Activated CD4-positive, alpha-beta T cell treated with anti-CD3 and anti-CD28 coated beads, Interleukin-2, amount 50 U/mL, for 48 hours (primary cell): ENCODE measurements around the gene ATP10A.

Source experiments
- DNase-seq, 2 experiments: peaks; one replicate each; pipeline ENCODE4 v3.0.0-alpha.2; 2020

Gene ATP10A

DNA sequence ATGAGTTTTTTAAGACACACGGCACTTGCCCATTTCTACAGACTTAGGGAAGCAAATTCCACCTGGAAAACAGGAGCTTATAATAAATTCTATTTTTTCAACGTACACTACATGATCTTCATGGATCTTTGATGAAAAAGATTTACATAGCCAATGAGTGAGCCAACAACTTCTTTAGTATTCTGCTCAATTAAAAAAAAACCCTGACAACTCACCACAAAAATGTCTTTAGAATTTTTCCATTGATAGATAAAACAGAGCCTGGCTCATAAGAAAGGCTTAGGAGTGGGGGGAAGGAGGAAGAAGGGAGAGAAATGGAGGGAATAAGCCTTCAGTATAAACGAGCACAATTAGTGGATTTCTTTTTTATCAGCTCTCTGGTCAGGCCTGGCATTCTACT lies 126.7 kb downstream of the ATP10A start:
- no peak for DNase-seq

DNA sequence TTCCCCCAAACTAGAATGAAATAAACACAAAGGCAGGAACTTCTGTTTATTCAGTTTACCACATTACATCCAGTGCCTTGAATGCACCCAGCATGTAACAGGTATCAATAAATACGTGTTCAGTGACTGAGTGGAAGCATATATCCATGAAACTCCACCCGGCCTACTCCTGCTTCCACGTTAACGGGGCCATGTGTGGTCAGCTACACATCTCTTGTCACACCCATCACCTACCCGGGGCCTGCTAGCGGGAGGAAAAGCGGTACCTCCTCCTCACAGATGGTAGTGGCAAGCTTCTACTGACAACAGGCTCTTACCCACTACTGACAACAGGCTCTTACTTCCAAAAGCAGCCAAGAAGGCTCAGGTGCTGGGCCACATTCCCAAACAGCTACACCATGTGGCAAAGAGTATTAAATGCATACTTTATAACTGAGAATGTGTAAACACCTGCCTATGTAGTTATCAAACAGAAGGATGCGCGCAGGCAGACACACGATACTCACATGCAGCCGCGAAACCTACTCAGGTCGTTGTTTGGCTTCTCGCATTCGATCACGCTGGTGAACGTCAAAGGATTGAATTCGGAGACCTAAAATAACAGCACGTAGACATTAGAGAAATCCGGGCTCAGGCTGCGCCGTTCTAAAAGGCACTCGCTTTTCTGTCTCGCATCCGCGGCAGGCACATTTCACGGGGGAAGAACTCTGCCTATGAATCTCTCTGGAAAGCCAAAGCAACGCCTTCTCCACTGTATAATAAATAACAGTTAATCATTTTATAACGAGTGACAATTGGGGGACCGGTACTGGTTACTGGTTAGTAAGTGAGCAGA lies 127.4 kb downstream of the ATP10A start:
- no peak for DNase-seq

DNA sequence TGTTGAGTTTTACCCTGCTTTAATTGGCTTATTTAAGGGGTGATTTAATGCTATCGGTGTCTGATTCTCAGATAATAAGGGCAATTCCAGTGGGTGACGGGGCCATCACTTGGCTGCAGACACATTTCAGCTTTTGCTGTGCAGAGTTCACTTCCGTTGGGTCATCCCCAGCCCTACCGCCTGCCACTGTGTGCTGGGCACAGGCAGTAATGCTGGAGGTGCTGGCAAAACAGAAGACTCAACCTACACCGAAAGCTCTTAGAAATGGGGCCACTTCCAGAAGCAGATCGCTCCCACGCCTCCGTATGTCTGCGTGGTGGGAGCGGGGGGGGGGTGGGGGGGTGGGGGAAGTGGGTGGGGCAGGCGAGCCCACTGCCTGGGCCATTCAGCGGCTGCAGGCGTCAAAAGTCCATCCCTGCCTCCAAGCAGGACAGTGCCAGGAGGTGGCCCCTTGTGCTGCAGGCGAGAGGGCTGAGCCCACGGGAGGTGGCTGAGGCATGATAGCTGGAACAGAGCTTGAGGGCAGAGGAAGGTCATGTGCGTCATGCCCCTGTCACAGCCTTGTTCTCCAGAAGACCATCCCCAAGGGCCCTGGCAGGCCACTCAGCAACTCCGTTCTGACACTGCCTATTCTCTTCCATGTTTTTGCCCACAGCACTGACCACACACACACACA lies 128.3 kb downstream of the ATP10A start:
- DNase-seq, result no peak

DNA sequence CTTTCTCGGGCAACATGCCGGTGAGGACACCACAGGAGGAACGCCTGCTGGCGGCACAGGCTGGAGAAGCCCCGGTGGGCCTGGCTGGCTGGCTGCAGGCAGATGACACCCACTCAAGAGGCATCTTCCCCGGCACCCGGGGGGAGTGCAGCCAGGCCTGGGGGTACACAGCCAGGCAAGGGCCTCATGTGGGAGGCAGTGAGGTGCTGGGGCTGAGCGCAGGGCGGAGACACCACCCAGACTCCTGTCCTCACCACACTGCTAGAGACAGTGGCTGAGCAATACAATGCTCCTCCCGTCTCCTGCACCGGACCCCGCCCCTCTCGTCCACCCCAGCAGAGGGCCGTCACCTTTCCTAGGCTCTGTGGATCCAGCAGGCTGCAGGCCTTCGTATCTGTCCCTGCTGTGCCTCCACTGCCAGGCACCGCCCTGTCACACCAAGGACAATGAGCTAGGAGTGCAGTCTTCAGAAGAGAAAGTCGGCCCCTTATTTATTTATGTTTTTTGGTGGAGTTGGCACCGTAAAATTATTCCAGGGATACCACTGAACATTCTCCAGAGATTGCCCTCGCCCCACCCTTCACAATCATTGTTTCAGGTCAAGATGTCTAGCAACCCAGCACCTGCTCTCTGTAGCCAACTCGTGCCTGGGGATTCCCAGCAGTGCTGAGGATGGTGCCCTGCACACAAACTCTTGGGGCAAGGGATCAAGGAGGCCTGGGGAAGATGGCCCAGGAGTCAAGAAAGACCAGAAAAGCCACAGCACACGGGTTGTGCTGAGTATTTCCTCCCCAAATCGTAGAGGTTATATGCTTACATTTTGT lies 129.1 kb downstream of the ATP10A start:
- no peak for DNase-seq

DNA sequence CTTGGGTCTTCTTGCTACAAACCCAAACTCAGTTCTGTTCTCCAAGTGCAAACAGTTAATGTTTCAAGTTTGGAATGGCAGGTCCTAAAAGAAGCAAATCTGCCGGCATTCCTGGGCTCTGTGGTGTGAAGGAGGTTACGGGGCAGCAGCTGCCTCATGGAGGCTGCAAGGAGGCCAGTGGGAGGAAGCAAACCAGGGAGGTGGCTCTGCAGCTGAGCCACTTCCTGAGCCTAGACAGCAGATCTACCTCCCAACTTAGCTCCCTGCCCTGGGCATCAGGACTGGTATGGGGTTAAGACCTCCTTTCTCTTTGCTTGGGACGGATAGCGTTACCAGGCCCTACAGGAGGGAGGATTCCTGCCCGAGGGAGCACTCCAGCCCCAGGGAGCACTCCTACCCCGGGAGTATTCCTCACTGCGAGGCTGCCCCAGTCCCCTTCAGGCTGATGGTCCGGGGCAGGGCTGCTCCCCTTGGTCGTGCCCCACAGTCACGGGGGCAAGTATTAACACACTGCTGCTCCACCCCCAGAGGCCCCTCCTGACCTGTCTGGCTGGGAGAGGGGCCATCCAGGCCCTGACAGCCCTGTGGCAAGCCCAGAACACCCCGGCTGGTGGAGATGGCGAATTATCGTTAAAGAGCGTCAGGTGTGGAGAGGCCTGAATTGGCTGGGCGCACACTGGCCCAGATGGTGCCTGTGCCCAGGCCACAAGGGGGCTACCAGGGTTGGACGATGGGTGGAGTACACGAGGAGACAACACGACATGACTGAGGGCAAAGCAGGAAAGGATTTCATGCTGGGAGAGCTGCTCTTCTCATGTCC lies 129.9 kb downstream of the ATP10A start:
- no peak for DNase-seq

DNA sequence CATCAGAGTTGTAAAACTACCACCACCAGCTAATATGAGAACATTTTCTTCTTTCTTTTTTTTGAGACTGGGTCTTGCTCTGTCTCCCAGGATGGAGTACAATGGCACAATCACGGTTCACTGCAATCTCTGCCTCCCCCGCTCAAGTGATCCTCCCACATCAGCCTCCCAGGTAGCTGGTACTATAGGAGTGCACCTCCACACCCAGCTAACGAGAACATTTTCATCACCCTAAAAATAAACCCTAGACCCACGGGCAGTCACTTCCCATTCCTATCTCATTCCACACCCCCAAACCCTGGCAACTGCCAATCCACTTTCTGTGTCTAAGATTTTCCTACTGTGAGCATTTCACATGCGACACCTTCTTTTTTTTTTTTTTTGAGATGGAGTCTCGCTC lies 130.9 kb downstream of the ATP10A start:
- no peak for DNase-seq

DNA sequence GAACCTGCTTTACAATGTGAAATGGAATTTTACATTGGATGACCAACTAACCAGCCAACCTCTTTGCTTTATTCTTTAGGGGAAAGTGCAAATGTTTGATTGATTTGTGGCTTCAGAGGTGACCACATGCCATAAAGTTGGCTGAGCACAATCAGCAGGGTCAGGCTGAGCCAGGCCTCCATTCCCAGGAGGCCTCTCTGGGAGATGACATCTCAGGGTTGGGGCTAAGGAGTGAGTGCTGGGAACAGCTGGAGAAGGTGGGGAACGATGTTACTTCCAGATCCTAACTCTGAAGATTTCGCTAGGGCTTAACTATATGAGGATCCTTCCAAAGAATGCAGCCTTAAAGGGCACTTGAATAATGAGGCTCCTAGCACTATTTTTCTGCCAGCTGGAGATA lies 131.7 kb downstream of the ATP10A start:
- no peak for DNase-seq

DNA sequence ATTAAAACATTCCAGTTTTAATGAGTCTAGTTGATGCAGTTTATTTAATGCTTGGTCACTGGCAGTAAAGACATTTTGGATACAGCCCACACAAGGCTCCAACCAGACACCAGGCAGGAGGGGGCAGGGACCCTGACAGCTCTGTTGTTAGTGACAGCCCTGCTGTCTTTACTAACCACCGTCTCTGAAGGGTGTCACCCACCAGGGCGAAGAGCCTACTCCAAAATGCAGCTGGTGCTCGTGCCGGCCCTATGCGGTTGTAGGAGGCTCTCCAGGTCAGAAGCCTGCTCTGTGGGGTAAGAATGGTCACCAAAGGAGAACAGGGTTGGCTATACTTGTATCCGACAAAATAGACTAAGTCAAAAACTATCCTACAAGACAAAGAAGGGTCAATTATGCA lies 132.2 kb downstream of the ATP10A start:
- no peak for DNase-seq

DNA sequence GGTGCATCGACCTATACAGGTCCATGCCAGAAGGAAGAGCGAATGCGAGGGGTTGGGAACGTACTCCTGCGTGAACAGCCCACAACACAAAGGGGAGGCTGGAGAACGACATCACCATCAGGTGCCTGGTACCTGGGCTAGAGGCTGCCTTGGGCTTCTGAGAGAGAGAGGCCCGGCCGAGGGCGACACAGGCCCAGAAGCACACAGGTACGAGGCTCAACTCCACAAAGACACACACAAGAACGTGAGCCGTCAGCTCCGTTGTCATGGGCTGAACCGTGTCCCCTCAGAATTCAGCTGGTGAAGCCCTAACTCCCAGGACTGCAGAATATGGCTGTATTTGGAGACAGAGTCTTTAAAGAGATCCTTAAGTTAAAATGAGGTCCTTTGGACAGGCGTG lies 134.3 kb downstream of the ATP10A start:
- DNase-seq, result no peak

DNA sequence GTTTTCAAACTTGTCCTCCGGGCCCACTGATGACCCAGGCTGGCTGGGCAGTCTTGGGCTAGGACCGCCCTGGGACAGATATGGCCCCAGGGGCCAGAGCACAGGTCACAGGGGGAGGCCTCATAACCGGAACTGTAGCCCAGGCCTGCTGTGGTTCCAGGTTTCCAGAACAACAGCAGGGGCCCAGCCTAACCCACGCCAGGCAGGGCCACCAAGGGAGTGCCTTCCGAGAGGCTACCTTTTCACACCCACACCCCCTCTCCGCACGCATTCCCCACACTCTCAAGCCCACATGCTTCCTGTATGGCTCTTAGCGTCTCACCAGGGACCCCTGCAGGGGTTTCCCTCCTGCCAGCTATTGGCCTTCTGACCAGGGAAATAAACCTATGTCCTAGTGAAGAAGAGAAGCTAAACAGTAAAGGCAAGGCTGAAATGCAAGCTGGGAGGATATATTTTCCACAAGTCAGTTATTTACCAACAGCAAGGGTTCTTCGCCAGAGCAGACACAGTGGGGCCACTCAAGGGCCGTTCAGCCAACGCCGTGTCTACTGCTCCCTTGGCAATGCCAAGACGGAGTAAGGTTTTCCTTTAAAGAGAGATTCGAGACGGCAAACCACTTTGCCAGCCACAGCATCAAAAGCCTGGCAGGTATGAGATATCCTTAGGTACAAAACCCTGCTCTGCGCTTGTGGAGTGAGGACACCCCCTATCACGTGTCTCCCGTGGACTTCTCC lies 135.1 kb downstream of the ATP10A start:
- DNase-seq, result no peak

DNA sequence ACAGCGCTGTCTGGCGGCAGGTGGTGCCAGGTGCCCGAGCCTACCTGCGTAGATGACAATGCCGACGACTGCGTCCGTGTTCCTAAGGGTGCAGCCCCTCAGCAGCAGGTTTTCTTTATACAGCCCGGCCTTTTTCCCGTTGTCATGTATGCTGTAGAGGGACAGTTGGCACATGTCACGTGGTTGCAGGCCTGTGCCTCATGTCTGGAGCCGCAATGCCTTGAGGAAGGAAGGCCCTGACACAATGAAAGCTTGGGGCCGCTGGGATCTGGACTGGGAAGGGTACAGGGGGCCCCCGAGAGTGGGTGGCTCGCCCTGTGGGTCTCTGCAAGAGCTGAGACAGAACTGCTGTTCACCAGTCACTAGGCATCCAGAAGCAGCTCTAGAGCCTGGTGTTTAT lies 136.0 kb downstream of the ATP10A start:
- DNase-seq, result no peak

DNA sequence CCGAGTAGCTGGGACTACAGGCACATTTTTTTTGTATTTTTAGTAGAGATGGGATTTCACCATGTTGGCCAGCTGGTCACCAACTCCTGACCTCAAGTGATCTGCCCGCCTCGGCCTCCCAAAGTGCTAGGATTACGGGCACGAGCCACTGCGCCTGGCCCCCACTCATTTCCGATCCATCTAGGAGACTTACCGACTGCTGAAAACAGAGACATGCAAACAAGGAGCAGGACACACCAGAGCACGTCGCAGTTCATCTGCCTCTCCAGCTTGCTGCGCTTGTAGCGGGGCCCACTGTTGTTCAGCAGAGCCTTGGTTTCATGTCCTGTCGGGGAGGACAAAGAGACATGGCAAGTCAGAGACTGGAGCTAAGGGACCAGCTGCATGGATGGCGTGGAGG lies 137.4 kb downstream of the ATP10A start:
- no peak for DNase-seq

DNA sequence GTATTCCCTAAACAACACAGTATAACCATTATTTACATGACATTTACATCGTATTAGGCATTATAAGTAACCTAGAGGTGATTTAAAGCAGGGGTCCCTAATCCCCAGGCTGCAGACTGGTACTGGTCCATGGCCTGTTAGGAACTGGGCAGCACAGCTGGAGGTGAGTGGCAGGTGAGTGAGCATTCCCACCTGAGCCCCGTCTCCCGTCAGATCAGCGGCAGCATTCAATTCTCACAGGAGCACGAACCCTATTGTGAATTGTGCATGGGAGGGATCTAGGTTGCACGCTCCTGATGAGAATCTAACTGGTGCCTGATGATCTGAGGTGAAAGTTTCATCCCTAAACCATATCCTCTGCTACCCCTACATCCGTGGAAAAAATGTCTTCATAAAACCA lies 138.2 kb downstream of the ATP10A start:
- DNase-seq, result no peak

DNA sequence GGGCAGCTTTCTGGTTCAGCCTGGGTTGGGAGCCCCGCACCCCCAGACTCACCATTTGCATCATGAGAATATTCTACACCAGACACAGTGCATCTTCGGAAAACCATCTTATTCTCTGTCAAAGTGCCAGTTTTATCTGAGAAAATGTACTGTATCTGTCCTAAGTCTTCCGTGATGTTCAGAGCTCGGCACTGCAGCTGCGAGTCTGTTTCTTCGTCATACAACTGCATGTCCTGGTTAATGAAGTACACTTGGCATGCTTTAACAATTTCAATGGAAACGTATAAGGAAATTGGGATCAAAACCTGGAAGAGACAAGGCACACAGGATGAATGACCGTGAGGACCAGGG lies 141.5 kb downstream of the ATP10A start:
- DNase-seq, result no peak

DNA sequence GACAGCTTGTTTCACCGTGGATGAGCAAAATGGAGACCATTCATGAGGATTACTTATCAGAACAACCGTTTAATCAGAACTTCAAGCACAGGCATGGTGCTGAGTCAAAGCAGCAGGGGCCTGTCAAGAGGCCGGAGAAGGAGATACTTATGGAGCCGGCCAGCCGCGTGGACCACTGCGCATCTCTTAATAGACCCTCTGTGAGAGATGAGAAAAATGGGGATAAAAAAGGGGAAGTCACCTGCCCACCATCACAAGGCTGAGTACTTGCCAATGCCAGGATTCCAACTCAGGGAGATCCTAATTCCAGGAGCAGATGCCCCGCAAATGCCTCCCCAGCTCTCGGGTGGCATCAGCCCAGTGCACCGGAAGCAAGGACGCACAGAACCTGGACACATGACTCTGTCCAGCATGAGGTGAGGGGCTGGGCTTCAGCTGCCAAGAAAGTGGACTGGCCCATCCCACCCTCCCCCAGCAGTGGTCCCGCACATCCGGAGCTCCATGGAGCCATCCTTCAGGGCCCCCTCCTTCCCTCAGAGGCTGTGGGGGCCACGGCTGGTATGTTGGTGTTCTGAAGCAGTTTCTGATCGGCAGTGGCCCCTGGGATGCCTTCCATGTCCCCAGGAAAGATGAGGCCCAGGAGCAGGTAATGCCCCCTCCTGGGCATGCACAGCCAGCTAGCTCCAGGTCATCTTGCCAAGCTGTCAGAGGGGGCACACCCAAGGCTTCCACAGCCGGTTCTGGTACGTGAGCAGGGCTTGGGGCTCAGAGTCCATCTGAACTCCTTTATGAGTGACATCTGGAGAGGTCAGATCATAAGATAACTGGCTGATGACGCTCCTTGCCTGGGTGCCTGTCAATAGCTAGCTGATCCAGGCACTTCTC lies 143.8 kb downstream of the ATP10A start:
- DNase-seq, result no peak

DNA sequence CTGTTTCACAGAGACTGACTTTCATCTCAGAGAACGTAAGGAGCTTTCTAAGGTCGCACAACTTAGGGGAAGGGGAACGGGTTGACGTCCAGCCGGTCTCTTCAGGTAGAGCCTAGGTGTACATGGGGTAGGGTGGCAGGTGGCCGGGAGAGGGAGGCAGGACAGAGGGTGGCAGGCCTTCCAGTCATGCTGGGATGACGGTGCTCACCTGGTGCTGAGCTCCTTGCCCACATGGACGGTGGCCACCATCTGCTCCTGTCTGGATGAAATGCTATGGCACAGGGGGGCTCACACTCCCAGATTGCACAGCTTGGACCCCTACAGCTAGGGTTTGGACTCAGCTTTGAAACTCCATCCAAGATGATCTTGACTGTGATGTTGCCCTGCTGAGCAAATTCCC lies 144.5 kb downstream of the ATP10A start:
- no peak for DNase-seq

DNA sequence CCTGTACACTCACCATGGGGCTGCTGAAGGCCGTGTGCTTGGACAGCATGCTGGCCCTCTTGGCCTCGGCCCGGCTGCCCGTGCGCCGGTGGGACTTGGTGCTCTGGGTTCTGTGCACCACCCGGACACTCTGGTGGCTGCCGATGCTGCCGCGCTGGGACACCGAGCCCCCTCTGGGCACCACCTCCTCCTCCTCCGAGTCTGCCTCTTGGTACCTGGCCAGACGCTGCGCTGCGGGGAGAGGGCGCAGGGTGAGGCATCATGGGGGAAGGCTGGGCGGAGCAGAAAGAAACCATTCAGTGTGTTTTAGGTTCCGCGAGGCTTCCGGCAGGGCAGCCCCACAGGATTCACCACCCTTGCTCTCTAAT lies 145.0 kb downstream of the ATP10A start:
- no peak for DNase-seq

DNA sequence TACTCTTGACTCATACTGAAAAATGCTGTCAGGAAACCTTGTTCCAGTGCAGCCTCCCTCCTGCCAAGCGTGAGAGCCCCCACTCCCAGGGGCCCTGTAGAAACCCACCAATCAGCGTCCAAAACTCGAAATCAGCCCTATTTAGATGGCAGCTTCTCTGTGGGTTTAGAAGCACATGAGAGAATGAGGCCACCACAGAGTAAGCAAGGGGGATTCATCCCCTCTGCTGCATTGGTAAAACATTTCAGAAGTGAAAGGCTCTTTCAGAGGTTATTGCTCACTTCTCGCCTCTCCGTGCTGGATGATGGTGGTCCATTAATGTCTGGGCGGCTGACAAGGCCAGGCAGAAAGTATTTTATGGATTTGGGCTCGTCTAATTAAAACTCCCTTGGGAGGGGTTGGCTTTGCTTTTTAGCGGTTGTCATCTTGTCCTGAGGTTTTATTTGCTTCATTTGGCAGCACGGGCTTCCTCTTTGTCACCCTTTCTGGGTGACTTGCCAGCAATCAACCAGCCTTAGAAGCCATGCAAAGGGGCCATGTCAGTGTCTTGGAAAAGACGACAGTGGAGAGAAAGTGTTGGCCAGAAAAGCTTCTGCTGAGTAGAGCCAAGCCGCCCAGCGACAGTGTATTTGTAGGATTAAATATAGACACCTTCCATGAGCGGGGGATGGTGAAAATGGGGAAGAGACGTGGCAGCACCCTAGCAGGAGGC lies 145.5 kb downstream of the ATP10A start:
- no peak for DNase-seq

DNA sequence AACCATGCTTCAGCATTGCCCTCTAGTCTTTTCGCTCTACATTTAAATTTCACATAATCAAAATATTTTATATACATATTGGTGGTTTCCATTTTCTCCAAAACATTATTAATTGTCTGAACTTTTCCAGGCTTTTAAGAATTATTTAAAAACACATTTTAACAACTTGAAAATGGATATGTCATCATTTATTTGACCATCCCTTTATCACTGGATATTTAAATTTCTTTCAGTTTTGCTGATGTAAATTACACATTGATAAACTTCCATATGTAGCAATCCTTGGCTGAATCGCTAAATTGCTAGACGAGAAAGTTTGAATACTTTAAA lies 146.0 kb downstream of the ATP10A start:
- no peak for DNase-seq

DNA sequence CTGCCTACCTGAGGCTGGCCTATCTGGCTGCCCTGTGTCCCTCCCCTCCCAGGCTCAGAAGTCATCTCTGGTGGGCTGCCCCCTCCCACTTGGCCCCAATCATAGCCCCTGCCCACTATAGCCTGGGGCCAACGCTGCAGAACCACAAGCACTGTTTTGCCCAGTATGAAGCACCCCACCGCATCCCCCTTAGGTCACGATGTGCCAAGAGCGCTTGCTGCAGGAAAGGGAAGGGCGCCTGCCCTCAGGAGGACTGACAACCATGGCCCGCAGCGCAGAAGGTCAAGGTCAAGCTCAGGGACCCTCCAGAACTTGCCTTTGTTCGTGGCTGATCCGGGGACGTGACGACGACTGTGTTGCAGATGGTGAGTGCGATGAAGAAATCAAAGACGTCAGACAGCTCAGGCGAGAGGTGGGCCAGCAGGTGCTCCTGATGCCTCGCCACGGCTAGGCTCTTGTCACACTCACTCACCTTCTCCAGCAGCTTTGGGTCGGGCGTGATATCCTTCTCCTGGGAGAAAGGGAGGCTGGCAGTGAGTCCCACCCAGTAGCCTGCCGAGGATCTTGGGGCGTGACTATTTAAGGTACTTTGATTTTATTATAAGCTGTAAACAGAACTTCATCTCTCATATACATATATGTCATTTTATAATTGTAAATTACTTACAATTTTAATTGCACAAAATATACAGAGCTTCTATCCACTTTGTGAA lies 146.6 kb downstream of the ATP10A start:
- DNase-seq, result no peak
